SK-MEL-5 (cell line): ENCODE measurements around the gene PHF12. TPM values are rescaled to one million over a fixed set of nuclear protein-coding genes. Genes with fewer than 3 reads are reported as not detected.
A peak's percentile ranks its signal among the peaks of the same experiment; 100 is the strongest.
"Not testable (repeated sequence)": the region's sequence is repeated elsewhere in the genome, so short reads cannot be mapped to it uniquely, and the experiment has no call there.

Source experiments
- DNase-seq: peaks from one replicate; pipeline ENCODE4 v3.0.0-alpha.2; 2016; ENCODE audit warnings: low read depth, low spot score
- in situ Hi-C: cut with HindIII; loops from 2 replicates; pipeline ENCODE4 v1.10.0; 2016; ENCODE audit warnings: low sequenced_read_pairs, high pct_unique_total_duplicates, low pct_unique_long_range_greater_than_20kb
- total RNA-seq: library from RNA; depleted of rRNA; stranded (reverse); fragments of >200 nt; shearing (Covaris generic); gene quantifications from 2 replicates; pipeline ENCODE4 v1.2.3, GENCODE V29; 2014

The PHF12 gene
- total RNA-seq, 1 experiment from 2014 or later = 9.5 TPM

DNA sequence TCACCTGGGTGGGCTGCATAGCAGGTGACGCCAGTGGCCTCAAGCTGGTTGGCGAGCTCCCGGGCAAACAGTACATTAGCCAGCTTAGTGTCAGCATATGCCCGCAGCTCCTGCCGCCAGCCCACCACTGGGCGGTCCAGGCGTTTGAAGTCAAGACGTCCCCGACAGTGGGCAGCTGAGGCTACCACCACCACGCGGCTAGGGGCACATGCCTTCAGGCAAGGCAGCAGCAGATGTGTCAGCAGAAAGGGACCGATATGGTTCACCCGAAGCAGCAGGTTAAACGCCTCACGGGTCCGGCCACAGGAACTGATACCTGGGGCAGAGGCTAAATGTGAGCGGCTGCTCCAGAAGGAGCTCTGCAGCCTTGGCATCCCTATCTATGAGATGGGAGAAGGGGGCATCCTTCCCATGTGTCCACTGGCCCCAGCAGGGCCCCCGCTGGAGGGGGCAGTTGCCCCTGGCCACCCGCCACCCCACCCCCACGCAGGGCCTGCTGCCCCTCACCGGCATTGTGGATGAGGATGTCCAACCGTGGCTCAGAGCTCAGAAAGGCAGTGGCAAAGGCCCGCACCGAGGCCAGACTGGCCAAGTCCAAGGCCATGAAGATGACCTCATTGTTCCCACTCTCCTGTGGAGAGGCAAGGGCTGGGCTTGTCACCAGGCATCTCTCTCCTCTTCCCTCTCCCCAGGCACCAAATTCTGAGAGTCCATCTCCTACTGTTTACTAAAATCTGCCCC, 50.2 kb downstream of the PHF12 start:
- DNase-seq = no peak
- in situ Hi-C loops = no loop called here

DNA sequence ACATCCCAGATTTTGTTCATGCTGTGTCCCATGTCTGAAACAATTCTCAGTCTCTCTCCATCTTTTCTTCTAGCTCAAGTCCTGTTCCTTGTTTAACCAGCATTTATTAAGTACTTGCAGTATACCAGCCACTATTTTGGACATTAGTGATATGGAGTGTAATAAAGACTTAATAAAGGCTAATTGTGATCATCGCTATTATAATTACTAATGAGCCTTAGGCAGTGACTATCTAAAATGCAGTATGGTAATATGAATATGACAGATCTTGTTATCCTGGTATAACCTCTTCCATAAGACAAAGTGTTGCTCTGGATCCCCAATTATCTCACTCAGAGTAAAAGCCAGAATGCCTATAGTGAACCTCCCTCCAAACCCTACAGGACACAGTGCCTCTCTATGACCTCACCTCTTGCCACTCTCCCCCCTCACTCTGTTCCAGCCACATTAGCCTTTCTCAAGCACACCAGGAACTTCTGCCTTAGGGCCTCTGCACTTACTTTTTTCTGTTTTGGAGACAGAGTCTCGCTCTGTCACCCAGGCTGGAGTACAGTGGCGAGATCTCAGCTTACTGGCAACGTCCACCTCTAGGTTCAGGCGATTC, 52.0 kb downstream of the PHF12 start:
- DNase-seq = no peak
- in situ Hi-C loops = no loop called here

DNA sequence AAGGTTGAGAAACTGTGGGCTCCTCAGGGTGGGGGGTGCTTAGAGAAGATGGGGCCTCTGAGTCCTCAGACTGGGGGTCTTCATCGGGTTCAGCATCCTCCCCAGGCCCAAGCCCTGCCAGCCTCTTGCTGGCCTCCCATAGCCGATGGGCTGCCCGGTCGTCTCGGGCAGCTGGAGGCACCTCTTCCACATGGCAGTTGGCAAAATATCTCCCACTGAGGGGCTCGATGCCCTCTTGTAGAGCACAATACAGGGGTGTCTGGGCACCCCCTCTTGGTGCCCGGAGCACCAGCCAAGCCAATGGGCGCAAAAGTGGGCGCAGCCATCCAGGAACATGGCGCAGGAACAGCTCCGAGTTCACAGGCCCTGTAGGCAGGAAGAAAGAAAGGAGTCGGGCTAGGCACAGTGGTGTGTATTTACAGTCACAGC, 52.8 kb downstream of the PHF12 start:
- in situ Hi-C loops = no loop called here
- no peak for DNase-seq

DNA sequence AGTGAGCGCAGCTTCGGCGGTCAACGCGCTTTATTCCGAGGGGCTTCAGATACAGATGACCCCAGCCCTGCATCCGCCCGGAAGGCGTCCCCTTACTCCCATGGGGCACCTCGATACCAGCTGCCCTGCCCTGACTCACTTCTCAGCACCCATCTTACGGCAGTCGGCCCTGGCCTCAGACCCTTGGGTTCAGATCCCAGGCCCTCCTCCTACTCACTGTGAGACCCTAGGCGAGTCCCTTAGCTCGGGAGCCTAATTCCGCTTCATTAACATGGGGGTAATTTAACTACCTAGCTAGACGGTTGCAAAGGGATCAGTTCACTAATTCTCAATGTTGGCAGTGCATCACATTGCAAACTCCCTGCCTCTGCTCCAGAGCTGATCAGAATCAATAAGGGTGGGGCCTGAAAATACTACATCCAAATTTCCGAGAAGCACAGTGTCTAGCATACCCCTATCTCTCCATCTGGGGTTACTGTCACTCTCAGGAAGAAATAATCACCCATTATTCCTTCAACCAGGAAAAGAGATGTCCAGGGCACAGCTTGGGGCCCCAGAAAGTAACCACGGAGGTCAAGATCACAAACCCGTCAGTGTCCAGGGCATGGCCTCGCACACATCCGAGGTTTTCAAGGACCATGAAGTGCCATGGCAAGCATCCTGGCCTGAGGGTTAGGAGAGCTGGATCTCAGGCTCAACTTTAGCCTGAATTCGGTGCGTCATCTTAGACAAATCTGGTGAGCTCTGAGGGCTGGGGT, 53.4 kb downstream of the PHF12 start:
- in situ Hi-C loops = no loop called here
- DNase-seq = peak; percentile 26

DNA sequence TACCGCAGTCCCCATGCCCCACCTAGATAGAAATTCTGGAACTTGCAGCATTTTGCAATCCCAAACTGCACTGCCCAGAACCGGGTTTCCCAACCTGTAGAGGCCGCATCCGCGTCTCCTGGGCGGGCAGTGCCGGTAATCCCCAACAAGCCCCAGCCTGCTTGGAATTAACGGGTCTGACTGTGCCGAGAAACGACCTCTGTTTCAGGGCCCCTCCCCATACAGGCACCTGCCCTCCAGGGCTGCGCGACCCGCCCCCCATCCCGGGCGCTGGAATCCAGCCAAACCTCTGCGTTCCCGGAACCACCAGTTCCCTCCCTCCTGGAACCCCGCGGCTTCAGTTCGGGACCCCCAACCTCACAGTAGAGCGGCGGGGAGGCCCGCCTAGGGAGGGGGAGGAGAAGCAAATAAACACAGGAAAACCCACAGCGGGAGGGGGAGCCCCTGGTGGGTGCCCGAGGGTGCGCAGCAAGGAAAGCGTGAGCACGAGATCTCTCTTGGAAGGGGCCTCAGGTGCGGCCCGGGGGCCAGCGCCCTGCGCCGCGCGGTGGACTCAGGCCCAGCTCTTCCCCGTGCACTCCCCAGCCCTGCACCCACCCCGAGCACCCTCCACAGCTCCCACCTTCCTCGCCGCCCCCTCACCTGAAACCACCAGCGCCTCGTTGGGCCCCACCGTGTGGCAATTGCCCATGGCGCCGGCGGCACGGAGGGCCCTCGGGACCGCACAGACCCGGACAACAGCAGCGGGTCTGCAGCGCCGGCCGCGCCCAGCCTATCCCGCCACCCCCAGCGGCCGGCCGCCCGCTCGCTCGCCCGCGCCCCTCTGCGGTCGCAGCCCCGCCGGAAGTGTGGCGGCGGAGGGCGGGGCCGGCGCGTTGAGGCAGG, 54.2 kb downstream of the PHF12 start, which contains the start of gene FLOT2:
Gene FLOT2 (minus strand): TSS at position 850 of the 885 bp plus-strand sequence. CDS start 159 bp downstream, at position 691.
- DNase-seq = peak; percentile 17
- in situ Hi-C loops = no loop called here

DNA sequence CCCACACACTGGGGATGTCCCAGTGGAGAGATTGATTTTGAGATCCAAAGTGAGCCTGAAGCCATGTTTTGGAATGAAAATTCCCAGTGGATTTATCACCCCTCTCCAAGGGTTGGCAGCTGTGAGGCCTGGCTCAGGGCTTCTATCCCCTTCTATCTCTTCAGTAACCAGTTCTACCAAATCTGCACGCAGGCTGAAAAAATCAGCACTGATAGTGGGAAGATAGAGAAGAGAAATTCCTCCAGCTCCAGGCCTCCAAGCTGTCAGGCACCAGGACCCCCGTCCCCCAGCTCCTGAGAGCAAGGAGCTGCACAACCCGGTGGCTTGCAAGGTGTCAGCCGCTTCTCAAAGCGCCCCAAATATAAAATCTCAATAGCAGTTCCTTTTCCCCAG, 54.8 kb downstream of the PHF12 start:
- in situ Hi-C loops = no loop called here

DNA sequence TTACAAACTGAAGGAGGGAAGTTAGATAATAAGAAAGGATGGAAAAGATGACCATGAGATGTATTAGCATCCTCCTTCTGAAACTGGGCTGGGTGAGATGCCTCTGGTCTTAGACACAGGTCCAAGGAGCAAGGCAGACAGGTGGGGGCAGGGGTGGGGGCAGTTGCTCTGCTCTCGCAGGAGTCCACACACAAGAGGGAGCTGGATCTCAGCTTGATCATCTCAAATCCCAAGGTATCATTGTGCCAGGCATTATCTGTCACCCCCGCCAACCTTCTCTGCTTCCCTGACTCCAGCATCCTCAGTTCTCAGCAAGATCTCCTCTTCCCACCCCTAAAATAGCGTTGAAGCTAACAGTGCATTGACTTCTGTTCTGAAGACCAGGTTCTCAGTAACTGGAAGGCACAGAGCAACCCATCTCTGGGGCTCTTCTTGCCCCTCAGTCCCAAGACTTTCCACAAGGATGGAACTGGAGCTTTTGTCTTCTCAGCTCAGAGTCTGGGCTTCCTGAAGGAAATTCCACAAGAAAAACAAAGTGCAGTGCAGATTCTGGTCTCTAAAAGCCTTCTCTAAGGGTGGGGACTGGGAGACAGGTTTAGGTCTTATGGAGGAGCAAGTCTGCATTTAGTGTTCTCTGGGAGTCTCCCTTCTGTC, 55.4 kb downstream of the PHF12 start:
- in situ Hi-C loops = no loop called here
- DNase-seq = no peak

More for the DNA sequence above, 54.8 kb downstream of the PHF12 start:
- no peak for DNase-seq

DNA sequence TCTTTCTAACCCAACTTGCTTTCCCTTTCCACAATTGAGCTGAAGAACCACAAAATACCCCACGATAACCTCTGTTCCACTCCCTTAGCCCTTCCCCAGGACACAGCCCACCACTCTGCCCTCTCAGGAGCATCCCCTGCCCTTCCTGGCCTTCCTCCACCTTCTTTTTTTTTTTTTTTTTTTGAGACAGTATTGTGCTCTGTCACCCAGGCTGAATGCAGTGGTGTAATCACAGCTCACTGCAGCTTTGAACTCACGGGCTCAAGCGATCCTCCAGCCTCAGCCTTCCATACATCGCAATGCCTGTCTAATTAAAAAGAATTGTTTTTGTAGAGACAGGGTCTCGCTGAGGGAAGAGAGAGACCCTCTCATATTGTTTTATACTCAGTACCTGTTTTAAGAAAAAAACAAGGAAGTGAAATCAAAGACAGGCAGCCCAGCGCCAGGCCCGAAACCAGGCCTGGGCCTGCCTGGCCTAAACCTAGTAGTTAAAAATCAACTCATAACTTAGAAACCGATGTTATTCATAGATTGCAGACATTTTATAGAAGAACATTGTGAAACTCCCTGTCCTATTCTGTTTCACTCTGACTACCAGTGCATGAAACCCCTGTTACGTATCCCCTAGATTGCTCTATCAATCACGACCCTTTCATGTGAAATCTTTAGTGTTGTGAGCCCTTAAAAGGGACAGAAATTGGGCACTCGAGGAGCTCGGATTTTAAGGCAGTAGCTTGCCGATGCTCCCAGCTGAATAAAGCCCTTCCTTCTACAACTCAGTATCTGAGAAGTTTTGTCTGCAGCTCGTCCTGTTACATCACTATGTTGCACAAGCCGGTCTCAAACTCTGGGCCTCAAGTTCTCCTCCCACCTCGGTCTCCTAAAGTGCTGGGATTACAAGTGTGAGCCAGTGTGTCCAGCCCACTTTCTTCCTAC, 57.8 kb downstream of the PHF12 start:
- DNase-seq, in situ Hi-C loops: not testable (repeated sequence)

DNA sequence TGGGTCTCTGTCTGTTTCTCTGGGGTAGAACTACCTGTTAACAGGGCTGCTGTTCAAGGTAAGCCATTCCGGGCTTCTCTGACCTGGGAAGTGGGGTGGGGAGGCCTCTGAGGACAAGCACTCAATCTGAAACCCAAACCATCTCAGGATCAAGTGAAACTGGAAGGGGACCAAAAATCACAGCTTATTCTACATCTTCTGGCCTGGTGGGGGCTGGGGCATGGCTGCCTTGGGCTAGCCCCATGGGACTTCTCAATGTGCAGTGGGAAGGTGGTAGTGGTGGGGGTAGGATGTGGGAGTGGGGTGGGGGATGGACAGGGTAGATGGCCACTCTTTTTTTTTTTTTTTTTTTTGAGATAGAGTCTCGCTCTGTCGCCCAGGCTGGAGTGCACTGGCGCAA, 59.3 kb downstream of the PHF12 start:
- DNase-seq = no peak
- in situ Hi-C loops = no loop called here

DNA sequence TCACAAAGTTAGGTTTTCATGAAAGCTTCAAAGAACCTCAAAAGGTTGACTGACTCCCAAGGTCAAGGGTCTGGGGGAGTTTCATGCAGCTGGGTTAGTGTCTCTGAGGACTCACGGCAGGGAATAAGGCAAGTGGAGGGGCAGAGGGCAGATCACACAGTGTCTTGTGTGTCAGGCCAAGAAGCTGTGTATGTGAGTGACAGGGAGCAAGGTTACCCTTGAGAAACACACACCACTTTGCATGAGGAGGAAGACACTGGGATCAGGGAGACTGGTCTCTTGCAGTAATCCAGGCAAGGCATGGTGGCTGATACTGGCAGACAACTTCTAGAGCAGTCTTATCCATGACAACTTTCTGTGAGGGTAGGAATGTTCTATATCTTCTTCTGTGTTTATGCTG, 60.1 kb downstream of the PHF12 start:
- in situ Hi-C loops = no loop called here
- no peak for DNase-seq

DNA sequence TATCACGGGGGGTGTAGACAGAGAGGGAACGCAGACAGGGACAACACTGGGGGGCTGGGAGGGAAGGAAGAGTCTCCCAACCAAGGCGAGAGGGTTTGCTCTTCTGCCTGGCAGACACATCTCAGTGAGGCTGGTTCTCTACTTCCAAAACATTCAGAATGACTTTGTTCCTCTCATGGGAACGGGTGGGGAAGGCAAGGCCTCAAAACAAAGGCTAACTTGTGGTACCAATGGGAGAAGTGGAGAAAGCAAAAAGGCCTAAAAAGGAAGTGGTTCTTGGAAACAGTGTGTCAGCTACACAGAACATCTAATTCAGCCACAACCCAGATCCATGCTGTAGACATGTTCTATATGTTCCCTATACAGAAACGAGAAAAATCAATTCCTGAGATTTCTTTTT, 61.3 kb downstream of the PHF12 start:
- DNase-seq = peak; percentile 43
- in situ Hi-C loops = no loop called here

DNA sequence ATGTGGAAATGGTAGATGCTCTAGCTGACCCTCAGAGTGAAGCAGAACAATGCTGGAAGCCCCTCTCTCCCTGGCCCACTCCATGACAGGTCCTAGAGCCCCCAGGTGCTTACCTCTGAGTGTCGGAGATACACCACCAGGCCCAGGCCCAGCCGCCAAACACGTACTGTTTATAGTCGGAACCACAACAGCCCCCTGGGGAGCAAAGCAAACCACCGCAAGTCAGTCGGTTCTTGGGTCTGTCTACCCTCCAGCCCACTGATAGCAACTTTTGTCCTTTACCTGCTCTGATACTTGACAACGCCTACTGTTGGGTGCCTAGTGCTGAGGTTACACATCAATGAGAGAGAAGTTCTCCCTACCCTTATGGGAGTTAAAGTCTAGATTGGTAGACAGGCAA, 62.5 kb downstream of the PHF12 start:
- in situ Hi-C loops = no loop called here
- no peak for DNase-seq

DNA sequence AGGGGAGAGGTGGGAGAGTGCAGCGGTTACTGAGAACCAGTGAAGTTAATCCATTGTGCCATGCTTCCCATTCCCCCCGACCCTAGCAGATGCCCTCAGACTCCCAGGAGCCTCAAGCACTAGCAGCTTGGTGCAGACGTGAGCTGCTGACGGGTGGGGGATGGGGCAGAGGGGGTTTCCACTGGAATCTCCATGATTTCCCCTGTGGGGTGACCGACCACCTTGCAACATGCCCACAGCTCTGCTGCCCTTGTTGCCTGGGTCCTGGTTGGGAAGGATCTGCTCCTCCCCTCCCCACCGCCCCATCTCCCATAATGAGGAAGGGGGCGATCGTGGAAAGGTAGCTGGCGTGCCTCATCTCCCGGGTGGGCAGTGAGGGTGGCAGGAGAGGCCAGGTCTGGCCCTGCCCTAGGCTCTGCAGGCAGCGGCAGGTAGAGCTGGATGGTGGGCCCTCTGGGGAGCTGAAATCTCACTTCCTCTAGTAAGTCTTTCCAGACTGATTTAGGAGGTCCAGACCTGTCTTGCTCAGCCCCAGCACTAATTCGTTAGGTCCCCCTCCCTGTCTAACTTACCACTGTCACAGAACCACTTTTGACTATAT, 63.3 kb downstream of the PHF12 start:
- in situ Hi-C loops = no loop called here
- DNase-seq = no peak

DNA sequence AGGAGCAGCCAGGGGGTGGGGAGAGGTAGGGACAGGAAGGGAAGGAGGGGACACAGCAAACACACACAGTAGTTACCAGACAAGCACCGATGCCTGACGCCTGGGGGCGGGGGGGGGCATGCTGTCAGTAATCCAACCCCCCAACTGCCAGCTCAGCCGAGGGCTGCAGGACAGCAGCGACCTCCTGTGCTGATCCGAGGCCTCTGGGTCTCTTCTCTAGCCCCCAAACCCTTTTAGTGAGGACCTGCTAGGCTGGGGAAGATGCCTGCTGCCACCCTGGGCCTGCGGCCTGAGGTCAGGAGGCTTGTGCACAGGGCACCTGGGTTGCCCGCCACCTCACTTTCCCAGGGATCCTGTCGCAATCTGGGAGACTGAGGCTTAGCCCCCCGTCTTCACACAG, 65.4 kb downstream of the PHF12 start:
- DNase-seq = no peak
- in situ Hi-C loops = no loop called here

DNA sequence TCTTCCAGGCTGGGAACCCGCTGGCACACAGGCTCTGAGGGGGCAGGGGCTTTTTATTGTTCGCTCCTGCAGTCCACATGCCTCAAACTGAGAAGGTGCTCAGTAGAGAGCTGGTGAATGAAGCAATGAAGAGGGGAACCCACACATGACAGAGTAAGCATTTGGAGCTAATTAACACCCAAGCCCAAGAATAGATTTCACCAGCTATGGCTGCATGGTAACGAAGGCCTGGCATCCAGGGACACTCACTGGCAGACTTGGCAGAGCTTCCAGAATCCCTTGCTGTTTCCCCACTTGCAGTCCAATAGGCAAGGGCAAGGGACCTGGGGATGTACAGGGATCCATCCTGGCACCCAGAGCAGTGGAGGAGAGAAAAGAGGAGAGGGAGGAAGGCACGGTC, 66.0 kb downstream of the PHF12 start:
- in situ Hi-C loops = no loop called here
- DNase-seq = no peak
